Neural progenitor cell (in vitro differentiated cells): ENCODE measurements around the gene PPP5C. TPM values are rescaled to one million over a fixed set of nuclear protein-coding genes. Genes with fewer than 3 reads are reported as not detected.

ENCODE experiments used
- DNase-seq: peaks from one replicate; pipeline ENCODE4 v3.0.0-alpha.2; 2016; ENCODE audit warnings: low spot score
- H2AFZ ChIP-seq: fragments of 200-600 bp; sonication (generic); replicated peaks from 2 replicates; pipeline ENCODE4 v1.6.1; 2016; ENCODE audit warnings: antibody characterized with exemption
- H3F3A ChIP-seq: fragments of 200-600 bp; sonication (generic); 2 replicates; pipeline ENCODE4 v1.6.1; 2016; ENCODE audit warnings: antibody characterized with exemption, low read depth
- H3K27ac ChIP-seq: fragments of 200-600 bp; sonication (generic); 2 replicates; pipeline ENCODE4 v1.5.1; 2016; ENCODE audit warnings: mild to moderate bottlenecking
- H3K27me3 ChIP-seq: fragments of 200-600 bp; sonication (generic); 2 replicates; pipeline ENCODE4 v1.6.1; 2016; ENCODE audit warnings: mild to moderate bottlenecking, moderate library complexity
- H3K36me3 ChIP-seq: fragments of 200-600 bp; sonication (generic); 2 replicates; pipeline ENCODE4 v1.5.1; 2016
- H3K4me1 ChIP-seq: fragments of 200-600 bp; sonication (generic); 2 replicates; pipeline ENCODE4 v1.6.1; 2016; ENCODE audit warnings: mixed run types
- H3K4me2 ChIP-seq: fragments of 200-600 bp; sonication (generic); 2 replicates; pipeline ENCODE4 v1.6.1; 2016
- H3K4me3 ChIP-seq: fragments of 200-600 bp; sonication (generic); 2 replicates; pipeline ENCODE4 v1.5.1; 2016
- H3K79me2 ChIP-seq: fragments of 200-600 bp; sonication (generic); 2 replicates; pipeline ENCODE4 v1.6.1; 2016; ENCODE audit warnings: low read depth
- H3K9ac ChIP-seq: fragments of 200-600 bp; sonication (generic); 2 replicates; pipeline ENCODE4 v1.6.1; 2016
- H3K9me3 ChIP-seq: fragments of 200-600 bp; sonication (generic); 2 replicates; pipeline ENCODE4 v1.5.1; 2016; ENCODE audit warnings: low read depth
- H4K20me1 ChIP-seq: fragments of 200-600 bp; sonication (generic); 2 replicates; pipeline ENCODE4 v1.6.1; 2016; ENCODE audit warnings: low read depth
- H3K27ac Mint-ChIP-seq: 3 replicates; pipeline ENCODE4 v1.8.0; 2021; ENCODE audit warnings: mixed read lengths
- H3K27me3 Mint-ChIP-seq: 2 replicates; pipeline ENCODE4 v1.8.0; 2022; ENCODE audit warnings: low read depth, mild to moderate bottlenecking, inconsistent platforms, moderate library complexity, mixed read lengths; ENCODE audit not compliant: insufficient read depth
- H3K36me3 Mint-ChIP-seq: 3 replicates; pipeline ENCODE4 v1.8.0; 2021; ENCODE audit warnings: mixed read lengths
- H3K4me1 Mint-ChIP-seq: 3 replicates; pipeline ENCODE4 v1.8.0; 2021; ENCODE audit warnings: mixed read lengths
- H3K4me3 Mint-ChIP-seq: 3 replicates; pipeline ENCODE4 v1.8.0; 2021; ENCODE audit warnings: mild to moderate bottlenecking, moderate library complexity, mixed read lengths
- H3K9me3 Mint-ChIP-seq: 3 replicates; pipeline ENCODE4 v1.8.0; 2020; ENCODE audit warnings: mixed read lengths
- EZH2 ChIP-seq: fragments of 200-600 bp; sonication (generic); IDR thresholded peaks from 2 replicates; pipeline ENCODE4 v1.6.1; 2017; ENCODE audit warnings: antibody characterized with exemption, mild to moderate bottlenecking, moderate library complexity
- EZH2phosphoT487 ChIP-seq: fragments of 200-600 bp; sonication (generic); IDR thresholded peaks from 2 replicates; pipeline ENCODE4 v1.6.1; 2017; ENCODE audit warnings: antibody characterized with exemption
- total RNA-seq: library from RNA; depleted of rRNA; stranded (reverse); fragments of >200 nt; gene quantifications from 2 replicates; pipeline ENCODE4 v1.2.3, GENCODE V29; 2015; ENCODE audit warnings: low replicate concordance
- TF ChIP-seq, protein P1 (sequence below): fragments of 200-600 bp; sonication (generic); IDR thresholded peaks from 2 replicates; pipeline ENCODE4 v1.5.1; 2017; ENCODE audit warnings: antibody characterized with exemption, mild to moderate bottlenecking

Gene PPP5C
- total RNA-seq, 1 donor from 2014 or later: 63.5 TPM

DNA sequence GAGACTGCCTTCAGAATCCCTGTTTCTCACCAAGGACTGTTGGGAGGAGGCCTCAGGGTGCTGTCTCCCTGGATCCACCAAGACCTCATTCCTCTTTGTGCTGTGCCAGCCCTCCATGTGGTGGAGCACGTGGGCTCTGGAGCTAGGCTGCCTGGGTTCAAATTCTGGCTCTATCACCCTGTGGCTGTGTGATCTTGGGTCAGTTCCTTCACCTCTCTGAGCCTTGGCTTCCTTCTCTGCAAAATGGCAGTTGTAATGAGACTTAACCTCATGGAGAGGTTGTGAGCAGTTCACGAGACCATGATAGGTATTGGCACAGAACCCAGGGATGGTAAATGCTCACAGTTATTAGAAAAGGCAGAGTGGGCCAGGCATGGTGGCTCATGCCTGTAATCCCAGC is 75.5 kb downstream of the PPP5C start:
- no peaks in the 10 kb centered on the region for H3K36me3 Mint-ChIP-seq
- H3K9me3 Mint-ChIP-seq: no peaks in the 10 kb centered on the region
- peaks cover 4% of the 10 kb centered on the region for H3F3A ChIP-seq
- TF ChIP-seq EZH2phosphoT487: no peak
- TF ChIP-seq EZH2: no peak
- TF ChIP-seq, protein P1, sequence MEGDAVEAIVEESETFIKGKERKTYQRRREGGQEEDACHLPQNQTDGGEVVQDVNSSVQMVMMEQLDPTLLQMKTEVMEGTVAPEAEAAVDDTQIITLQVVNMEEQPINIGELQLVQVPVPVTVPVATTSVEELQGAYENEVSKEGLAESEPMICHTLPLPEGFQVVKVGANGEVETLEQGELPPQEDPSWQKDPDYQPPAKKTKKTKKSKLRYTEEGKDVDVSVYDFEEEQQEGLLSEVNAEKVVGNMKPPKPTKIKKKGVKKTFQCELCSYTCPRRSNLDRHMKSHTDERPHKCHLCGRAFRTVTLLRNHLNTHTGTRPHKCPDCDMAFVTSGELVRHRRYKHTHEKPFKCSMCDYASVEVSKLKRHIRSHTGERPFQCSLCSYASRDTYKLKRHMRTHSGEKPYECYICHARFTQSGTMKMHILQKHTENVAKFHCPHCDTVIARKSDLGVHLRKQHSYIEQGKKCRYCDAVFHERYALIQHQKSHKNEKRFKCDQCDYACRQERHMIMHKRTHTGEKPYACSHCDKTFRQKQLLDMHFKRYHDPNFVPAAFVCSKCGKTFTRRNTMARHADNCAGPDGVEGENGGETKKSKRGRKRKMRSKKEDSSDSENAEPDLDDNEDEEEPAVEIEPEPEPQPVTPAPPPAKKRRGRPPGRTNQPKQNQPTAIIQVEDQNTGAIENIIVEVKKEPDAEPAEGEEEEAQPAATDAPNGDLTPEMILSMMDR: no peak
- no peaks in the 10 kb centered on the region for H4K20me1 ChIP-seq
- no peaks in the 10 kb centered on the region for H3K4me1 ChIP-seq
- H3K9ac ChIP-seq: no peak overlapping the region
- peaks cover 23% of the 10 kb centered on the region for H3K27me3 ChIP-seq
- H3K9me3 ChIP-seq: no peaks in the 10 kb centered on the region
- DNase-seq: no peak
- H3K36me3 ChIP-seq: no peaks in the 10 kb centered on the region
- no peak overlapping the region for H3K27ac Mint-ChIP-seq
- H3K27me3 Mint-ChIP-seq: peaks cover 5% of the 10 kb centered on the region
- no peak overlapping the region for H3K4me2 ChIP-seq
- H3K4me3 ChIP-seq: no peak overlapping the region
- H3K79me2 ChIP-seq: no peaks in the 10 kb centered on the region
- peaks cover 28% of the 10 kb centered on the region for H3K4me1 Mint-ChIP-seq
- H3K27ac ChIP-seq: no peak overlapping the region
- H2AFZ ChIP-seq: no peak overlapping the region
- no peak overlapping the region for H3K4me3 Mint-ChIP-seq

DNA sequence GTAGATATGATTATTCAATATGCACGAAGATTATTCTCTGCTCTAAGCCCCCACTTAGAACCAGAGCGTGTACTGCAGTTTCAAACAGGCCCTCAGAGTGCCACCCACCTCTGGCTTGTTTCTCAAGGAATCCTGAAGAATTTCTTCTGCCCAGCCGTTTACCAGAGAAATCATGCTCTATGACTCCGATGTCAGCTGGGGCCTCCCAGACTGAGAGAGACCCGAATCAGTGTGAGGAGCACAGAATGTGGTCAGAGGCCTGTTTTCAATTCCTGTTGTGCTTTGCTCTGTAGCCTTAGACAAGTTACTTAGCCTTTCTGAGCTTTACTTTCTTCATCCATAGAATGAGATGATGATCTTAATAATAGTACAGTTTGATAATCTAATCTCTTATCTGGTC is 76.3 kb downstream of the PPP5C start:
- H3K4me3 Mint-ChIP-seq: no peak overlapping the region
- no peaks in the 10 kb centered on the region for H3K9me3 Mint-ChIP-seq
- no peaks in the 10 kb centered on the region for H3K36me3 ChIP-seq
- H3K9ac ChIP-seq: no peak overlapping the region
- no peak overlapping the region for H3K27ac ChIP-seq
- peaks cover 32% of the 10 kb centered on the region for H3K27me3 ChIP-seq
- H3K4me1 Mint-ChIP-seq: peaks cover 33% of the 10 kb centered on the region
- no peak overlapping the region for H3K4me2 ChIP-seq
- no peaks in the 10 kb centered on the region for H3K36me3 Mint-ChIP-seq
- H3K4me3 ChIP-seq: no peak overlapping the region
- no peak for DNase-seq
- no peaks in the 10 kb centered on the region for H3K4me1 ChIP-seq
- no peaks in the 10 kb centered on the region for H3K9me3 ChIP-seq
- peaks cover 7% of the 10 kb centered on the region for H3F3A ChIP-seq
- peaks cover 7% of the 10 kb centered on the region for H3K27me3 Mint-ChIP-seq
- TF ChIP-seq, protein P1: no peak
- TF ChIP-seq EZH2phosphoT487 (no peak), EZH2 (no peak)
- no peak overlapping the region for H3K27ac Mint-ChIP-seq
- no peak overlapping the region for H2AFZ ChIP-seq
- H4K20me1 ChIP-seq: no peaks in the 10 kb centered on the region
- no peaks in the 10 kb centered on the region for H3K79me2 ChIP-seq

DNA sequence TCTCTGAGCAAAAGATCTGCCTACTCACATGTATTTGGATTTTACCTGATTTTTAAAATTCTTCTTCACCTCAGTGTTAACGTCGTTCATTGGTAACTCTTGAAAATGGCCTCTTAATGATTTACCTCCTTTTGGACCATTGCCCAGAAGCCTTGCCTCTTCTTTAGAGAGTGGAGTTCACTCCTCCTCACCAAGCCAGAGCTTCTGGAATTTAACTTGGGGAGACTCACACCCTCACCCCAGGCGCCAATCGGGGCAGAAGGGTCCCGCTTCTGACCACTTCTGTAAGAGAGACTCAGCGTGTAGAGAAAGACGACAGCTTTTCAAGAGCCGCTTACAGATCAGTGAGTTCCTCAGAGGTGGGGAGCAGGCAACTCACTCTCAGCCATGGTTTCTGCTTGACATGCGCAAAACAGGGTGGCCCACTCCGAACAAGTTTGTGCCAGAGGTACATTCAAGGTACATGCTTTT is 79.2 kb downstream of the PPP5C start:
- peak overlapping the region; percentile 97 for H2AFZ ChIP-seq
- H3K4me3 Mint-ChIP-seq: peak overlapping the region; percentile 81
- no peaks in the 10 kb centered on the region for H3K36me3 Mint-ChIP-seq
- H3K36me3 ChIP-seq: no peaks in the 10 kb centered on the region
- peaks cover 7% of the 10 kb centered on the region for H3K4me1 ChIP-seq
- peak overlapping the region; percentile 94 for H3K4me2 ChIP-seq
- H3K9me3 Mint-ChIP-seq: no peaks in the 10 kb centered on the region
- H4K20me1 ChIP-seq: no peaks in the 10 kb centered on the region
- TF ChIP-seq EZH2phosphoT487 (no peak), EZH2 (peak; percentile 40)
- TF ChIP-seq, protein P1: no peak
- H3K27ac ChIP-seq: no peak overlapping the region
- H3K27me3 ChIP-seq: peaks cover 46% of the 10 kb centered on the region
- no peaks in the 10 kb centered on the region for H3K79me2 ChIP-seq
- peaks cover 23% of the 10 kb centered on the region for H3F3A ChIP-seq
- H3K9me3 ChIP-seq: no peaks in the 10 kb centered on the region
- peaks cover 10% of the 10 kb centered on the region for H3K27me3 Mint-ChIP-seq
- H3K9ac ChIP-seq: no peak overlapping the region
- peaks cover 51% of the 10 kb centered on the region for H3K4me1 Mint-ChIP-seq
- peak overlapping the region; percentile 67 for H3K4me3 ChIP-seq
- H3K27ac Mint-ChIP-seq: peak overlapping the region; percentile 89
- peak; percentile 33 for DNase-seq
